Activated CD4-positive, alpha-beta T cell treated with anti-CD3 and anti-CD28 coated beads for 24 hours (primary cell): ENCODE results near the gene KIAA1671.

ENCODE experiments used
- DNase-seq, 2 donors: peaks; one replicate each; pipeline ENCODE4 v3.0.0-alpha.2; 2020; ENCODE audit warnings: low read depth in 2 of 2

KIAA1671 gene

DNA sequence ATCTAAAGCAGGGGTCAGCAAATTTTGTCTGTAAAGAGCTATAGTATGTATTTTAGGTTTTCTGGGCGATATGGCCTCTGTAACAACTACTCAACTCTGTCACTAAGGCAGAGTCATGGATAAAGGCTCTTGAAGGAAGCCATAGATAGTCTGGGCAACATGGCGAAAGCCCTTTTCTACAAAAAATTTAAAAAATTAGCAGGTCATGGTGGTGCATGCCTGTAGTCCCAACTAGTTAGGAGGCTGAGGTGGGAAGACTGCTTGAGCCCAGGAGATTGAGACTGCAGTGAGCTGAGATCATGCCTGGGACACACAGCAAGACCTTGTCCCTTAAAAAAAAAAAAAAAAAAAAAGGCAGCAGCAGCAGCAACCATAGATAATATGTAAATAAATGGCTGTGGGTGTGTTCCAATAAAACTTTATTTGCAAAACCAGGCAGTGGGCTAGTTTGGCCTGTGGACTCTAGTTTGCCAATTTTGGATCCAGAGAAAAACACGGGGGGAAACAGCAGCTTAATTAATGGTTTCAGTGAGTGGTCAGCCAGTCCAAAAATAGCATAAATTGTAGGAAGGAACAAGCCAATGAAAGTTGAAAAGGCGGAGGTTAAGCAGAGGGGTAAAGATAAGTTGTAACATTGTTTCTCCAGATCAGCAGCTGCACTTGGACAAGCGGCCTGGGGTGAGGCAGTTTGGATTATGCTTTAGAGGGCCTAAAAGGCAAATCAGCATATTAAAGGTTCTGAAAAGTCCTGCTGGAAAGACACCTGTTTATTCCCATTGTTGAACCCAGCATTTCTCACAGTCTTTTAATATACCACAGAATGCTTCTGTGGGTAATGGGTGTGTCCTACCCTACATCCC lies 62.6 kb downstream of the KIAA1671 start:
- no peak for DNase-seq

DNA sequence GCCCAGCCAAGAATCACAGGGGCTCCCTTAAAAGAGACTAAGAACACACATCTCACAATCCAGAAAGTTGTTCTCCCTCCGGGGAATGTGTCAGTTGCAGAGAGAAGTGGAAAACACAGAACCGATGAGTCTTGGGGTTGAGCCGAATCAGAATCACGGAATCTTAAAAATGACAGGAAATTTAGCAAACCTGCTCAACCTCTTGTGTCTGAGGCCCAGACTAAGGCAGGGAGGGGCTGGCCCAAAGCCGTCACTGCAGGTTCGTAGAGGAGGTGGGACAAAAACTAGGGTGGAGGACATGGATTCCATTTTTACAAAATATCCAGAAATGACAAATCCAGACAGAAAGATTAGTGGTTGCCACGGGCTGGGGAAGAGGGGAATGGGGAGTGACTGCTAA lies 63.8 kb downstream of the KIAA1671 start:
- DNase-seq, result no peak

DNA sequence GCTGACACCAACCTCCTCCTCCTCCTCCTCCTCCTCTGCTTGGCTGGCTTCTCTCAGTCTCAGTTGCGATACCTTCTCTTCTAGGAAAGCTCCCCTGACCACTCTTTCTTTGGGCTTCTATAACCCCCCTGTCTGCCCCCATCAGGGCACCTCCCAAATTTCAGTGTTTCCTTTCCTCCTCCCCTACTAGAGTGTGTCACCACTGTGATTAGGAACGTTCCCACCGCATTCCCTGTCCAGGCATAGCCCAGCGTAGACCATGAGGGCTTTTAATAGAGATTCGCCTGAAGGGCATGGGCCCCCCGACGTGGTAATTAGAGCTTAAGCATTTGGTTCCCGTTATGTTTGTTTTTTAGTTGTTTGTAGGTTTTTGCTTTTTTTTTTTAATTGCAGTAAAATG lies 65.5 kb downstream of the KIAA1671 start:
- DNase-seq, result no peak

DNA sequence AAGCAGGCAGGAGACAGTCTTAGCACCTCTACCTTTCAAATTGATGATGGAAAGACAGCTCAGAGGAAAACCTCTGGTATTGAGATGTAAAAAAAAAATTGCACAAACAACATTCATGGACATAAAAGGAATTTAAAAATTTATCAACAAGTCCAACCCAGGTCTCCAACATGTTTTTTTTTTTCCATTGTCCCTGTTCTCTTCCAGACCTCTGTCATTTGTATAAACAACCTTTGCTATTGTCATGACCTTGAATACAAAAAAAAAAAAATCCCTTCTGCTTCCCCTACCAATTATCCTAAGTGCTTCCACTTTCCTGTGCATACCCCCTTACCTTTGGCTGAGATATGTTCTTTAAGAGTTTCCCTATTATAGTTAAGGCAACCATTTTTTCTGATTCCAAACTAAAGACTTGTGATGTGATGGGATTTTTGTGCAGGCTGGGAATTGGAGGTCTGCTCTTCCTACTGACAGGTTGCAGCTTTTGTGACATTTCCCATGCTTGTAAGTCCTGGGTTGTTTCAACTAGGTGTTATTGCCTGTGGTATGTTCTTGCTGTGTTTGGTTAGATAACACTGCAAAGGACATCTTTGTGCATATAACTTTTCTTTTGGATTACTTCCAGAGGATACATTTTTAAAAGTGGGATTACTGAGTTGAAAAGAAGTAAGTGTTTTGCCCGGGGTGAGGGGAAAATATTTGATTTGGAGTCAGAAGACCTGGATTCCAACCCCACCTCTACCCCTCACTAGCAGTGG lies 67.1 kb downstream of the KIAA1671 start:
- DNase-seq, result no peak

DNA sequence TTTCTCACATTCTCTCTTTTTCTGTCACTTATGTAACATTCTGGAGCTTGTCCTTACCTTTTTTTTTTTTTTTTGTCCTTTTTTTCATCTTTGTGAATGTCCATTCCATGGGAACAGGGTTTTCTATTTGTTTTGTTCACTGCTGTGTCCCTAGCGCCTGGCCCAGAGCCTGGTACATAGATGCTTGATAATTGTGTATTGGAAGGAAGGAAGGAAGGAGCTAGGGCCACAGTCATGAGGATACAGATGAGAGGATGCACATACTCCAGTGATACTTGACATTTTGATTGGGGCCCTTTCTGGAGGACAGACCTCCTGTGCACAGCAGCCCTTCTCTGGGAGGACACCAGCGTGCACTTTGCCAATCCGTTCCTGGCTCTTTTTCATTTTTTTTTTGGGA lies 68.9 kb downstream of the KIAA1671 start:
- DNase-seq, result no peak

DNA sequence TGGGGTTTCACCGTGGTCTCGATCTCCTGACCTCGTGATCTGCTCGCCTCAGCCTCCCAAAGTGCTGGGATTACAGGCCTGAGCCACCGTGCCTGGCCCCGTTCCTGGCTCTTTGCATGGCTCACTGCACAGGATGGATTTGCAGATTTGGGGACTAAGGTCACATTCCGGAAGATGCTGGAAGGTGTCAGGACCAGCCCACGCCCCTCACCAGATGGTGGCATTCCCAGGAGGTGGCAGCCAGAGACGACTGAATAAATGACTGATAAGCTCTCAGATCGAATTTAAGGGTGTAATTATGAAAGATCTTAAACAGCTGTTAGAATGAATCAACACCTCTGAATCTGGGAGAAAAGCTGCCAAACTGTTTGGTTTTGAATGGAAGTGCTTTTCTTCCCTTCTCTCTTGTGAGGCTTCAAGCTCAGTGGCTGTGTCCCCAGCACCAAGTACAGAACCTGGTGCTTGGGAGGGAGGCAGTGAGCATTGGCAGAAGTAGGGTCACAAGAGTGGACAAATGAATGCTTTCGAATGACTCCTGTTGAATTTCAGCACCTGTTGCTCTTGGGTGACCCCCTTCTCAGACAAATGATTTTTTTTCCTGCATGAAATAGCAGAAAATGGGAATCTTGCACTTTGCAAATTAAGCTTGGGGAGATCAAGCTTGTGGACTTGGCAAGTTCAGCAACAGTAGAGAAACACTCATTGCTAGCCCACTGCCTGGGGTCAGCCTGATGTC lies 69.6 kb downstream of the KIAA1671 start:
- no peak for DNase-seq

DNA sequence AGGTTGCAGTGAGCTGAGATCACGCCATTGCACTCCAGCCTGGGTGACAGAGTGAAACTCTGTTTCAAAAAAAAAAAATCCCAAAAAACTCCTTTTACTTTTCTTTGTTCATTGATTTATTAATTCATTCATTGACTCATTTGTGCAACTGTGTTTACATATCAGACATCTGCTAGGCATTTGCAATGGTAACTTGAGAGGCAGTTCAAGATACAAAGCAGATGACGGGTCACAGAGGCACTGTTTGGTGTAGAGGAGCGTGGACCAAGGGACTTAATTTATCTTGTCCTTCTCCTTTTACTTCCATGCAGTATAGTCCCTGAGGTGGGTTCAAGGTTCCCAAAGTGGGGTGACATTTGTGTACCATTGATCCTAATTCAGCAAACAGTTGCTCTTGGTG lies 71.4 kb downstream of the KIAA1671 start:
- DNase-seq, result no peak

DNA sequence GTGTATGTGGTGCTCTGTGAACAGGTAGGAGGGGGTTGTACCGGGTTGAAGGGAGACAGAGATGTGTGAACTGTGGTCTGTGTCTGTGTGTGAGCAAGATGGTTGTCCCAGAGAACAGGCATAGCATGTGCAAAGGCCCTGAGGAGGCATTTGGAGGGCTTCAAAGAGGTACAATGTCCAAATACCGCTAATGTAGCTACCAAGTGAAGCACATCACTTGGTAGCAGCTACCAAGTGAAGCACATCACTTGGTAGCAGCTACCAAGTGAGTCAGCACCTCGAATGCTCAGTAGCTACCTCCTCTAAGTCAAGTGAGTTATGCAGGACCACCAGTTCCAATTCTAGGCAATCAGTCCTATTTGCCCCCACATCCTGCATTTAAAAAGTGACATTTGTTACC lies 72.4 kb downstream of the KIAA1671 start:
- DNase-seq, result no peak

DNA sequence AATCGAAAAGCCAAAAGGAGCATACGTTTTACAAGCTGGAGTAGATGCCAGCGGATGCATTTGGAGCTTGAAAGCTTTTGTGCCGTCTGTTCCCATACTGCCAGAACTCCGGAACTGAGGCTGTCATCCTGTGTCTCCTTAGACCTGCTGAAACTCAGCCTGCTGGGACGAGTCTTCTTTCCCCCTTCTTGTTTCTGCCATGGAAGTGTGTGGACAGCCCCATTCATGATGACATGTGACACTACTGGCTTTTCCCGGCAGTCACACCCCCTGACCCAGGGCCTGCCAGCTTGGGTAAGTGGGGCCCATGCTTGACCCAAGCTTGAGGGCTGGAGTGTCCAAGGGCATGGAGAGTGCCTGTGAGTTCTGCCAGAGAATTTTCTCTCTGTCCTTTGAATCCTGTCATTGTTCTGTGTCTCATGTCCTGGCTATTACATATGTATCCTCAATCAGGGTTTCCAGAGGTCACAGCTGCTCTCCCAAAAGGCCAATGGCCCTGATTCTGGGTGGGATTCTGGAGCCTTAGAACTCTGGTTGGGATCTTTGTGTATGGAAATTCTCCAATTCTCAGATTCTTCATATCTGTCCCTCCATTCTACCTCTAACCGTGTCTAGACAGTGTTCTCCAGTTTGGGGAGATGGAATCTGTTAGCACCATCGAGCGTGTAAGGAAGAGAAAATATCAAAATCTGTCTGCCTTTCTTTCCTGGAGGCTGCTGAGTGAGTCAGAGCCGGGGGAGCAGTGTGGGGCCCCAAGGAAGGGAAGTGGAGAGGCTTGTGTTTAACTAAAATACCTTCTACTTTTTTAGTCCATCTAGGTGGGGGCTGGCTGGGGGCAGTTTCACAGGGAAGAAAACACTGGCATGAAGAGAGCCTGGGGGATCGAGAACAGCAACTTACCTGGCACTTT lies 73.2 kb downstream of the KIAA1671 start:
- no peak for DNase-seq

DNA sequence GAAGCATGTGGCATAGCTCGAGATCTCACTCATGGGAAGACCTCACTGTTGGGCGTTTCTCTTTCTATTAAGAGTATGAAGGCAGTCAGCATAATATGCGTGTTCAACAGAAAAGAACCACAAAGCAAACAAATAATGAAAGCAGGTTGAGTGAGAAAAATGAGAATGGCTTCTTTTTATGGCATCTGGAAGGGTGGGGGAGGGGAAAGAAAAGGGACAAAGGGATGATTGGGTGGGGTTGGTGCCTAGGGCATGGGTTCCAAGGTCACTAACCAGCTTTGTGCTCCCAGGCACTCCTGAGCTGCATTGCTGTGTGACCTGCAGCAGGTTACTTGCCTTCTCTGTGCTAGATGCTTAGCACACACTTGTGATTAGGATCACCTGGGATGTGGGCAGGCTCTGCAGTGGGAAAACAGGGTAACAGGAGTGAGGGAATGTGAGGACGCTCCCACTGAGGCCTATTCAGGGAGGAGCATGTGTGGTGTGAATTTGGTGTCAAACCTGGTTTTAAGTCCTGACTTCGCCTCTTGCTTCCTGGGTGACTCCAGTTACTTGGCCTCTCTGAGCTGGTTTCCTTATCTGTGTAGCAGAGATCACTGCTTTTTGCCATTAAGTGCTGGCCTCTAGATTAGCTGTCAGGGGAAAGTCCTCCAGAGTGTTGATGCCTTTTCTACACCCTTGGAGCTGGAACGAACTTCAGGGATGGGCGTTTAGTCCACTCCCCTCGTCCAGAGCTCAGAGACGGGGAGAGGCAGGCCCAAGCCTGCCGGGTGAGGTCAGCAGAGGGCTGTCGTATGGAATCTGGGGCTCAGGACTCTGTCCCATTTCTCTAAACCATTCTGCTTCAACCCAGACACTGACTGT lies 74.8 kb downstream of the KIAA1671 start:
- no peak for DNase-seq

DNA sequence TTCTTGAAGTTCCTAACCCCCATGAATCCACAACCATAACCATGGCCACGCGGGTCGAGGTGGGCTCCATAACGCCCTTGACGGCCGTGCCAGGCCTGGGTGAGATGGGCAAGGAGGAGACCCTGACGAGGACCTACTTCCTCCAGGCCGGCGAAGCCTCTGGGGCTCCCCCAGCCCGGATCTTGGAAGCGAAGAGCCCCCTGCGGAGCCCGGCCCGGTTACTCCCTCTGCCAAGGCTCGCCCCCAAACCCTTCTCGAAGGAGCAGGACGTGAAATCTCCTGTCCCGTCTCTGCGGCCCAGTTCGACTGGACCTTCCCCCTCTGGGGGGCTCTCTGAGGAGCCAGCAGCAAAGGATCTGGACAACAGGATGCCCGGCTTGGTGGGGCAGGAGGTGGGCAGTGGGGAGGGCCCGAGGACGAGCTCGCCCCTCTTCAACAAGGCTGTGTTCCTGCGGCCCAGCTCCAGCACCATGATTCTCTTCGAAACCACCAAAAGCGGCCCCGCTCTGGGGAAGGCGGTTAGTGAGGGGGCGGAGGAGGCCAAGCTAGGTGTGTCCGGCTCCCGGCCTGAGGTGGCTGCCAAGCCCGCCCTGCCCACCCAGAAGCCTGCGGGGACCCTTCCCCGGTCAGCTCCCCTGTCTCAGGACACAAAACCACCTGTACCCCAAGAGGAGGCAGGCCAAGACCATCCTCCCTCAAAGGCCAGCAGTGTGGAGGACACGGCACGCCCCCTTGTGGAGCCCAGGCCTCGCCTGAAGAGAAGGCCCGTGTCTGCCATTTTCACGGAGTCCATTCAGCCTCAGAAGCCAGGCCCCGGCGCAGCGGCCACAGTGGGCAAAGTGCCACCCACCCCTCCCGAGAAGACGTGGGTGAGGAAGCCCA lies 75.7 kb downstream of the KIAA1671 start:
- no peak for DNase-seq

DNA sequence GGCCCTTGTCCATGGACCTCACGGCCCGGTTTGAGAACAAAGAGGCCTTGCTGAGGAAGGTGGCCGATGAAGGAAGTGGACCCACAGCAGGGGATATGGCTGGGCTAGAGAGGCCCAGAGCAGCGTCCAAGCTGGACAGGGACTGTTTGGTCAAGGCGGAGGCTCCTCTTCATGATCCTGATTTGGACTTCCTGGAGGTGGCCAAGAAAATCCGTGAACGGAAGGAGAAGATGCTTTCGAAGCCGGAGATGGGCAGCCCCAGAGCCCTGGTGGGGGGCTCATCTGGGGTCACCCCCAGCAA lies 76.3 kb downstream of the KIAA1671 start:
- DNase-seq, result no peak

DNA sequence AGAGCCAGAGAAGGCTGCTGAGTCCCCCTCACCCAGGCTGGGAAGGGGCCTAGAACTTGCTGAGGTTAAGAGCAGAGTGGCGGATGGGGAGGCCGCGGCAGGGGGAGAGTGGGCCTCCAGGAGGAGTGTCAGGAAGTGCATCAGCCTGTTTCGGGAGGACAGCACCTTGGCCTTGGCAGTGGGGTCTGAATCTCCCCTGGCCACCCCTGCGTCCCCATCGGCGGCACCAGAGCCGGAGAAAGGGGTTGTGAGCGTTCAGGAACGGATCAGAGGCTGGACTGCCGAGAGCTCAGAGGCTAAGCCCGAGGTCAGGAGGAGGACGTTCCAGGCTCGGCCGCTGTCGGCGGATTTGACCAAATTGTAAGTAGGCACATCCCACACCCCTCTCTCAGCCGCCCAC lies 76.7 kb downstream of the KIAA1671 start:
- DNase-seq, result no peak

DNA sequence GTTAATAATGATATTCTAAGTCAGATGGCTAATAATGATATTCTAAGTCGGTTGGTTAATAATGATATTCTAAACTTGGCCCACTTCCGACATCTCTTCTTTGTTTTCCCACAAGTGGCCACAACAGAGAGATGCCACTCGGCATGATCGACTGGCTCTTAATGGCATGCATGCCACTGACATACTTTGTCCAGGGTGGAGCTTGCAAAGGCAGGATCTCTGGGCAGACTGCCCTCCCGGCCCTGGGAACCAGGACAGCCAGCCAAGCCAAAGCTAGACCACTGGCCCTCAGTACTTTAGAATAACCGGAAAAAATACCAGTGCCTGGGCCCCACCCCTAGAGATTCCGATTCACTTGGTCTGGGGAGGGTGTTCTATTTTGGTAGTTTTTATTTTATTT lies 78.1 kb downstream of the KIAA1671 start:
- no peak for DNase-seq

DNA sequence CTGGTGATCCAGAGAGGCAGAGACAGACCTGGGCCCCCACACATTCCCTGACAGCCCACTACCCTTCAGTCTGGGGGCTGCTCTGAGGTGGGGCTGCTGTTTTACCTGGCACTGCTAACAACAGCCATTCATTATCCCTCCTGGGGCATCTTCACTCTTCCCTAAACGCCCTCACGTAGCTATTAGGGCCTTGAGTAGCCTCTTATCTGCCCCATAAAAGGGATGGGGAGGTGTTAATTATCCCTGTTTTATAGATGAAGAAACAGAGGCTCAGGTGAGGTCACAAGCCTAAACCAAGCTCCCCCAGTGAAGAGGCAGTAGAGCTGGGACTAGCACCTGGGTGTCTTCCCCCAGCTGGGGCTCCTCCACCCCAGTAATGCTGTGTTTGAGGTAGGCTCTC lies 79.5 kb downstream of the KIAA1671 start:
- no peak for DNase-seq

DNA sequence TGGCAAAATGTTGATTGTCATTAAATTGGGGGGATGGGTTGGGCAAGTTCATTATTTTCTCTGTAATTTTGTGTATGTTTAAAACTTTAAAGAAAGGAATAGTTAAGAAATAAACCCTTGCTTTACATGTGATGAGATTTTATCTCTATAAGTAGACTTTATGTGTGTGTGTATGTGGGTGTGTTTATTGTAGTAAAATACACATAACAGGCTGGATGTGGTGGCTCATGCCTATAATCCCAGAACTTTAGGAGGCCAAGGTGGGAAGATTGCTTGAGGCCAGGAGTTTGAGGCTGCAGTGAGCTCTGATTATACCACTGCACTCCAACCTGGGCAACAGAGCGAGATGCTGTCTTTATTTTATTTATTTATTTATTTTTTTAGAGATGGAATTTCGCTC lies 83.2 kb downstream of the KIAA1671 start:
- DNase-seq, result no peak

DNA sequence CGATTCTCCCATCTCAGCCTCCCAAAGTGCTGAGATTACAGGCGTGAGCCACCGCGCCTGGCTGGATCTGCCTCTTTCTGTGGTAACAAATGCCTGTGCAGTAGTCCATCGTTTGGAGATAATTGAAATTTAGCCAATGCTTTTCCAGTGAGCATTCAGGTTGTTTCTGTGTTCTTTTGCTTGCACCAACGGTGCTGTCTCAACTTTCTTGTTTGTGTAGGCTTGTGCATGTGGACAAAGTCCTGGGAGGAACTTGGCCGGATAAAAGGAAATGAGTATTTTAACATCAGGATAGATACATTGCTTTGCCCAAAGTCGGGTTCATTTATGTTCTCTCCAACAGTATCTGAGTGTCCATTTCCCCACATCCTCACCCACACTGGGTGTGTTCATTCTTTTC lies 85.7 kb downstream of the KIAA1671 start:
- no peak for DNase-seq

DNA sequence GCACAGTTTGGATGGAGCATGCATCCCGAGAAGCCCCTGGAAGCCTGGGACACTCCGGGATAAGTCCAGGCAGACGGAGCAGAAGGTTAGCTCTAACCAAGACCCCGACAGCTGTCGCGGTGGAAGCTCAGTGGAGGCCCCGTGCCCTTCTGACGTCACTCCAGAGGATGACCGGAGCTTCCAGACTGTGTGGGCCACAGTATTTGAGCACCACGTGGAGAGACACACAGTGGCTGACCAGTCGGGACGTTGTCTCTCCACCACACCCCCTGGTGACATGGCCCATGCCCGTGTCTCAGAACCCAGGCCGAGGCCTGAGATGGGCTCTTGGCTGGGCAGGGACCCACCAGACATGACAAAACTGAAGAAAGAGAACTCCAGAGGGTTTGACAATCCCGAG lies 86.3 kb downstream of the KIAA1671 start:
- no peak for DNase-seq

DNA sequence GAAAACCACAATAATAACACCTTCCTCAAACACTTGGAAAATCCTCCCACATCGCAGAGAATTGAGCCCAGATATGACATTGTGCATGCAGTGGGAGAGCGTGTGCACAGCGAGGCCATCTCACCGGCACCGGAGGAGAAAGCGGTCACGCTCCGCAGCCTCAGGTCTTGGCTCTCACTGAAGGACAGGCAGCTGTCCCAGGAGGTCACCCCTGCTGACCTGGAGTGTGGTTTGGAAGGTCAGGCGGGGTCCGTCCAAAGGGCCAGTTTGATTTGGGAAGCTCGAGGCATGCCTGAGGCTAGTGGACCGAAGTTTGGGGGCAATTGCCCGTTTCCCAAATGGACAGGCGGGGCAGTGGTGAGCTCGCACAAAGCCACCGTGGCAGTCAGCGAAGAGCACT lies 86.7 kb downstream of the KIAA1671 start:
- DNase-seq, result no peak

DNA sequence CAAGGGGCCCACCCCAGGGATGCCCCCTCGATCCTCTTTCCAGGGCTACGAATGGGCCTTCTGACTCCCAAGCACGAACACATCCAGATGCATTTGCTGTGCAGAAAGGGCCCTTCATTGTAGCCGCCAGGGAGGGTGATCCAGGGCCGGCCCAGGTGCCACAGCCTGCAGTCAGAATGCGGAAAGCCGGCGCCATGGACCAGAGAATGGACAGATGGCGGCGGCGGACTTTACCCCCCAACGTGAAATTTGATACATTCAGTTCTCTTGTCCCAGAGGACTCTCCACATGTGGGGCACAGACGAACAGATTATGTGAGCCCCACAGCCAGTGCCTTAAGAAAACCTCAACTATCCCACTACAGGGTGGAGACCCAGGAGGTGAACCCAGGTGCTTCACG lies 87.2 kb downstream of the KIAA1671 start:
- DNase-seq, result no peak
